Esophagus mucosa (tissue), 1 donor: ENCODE measurements around the gene HNRNPA1. TPM values are rescaled to one million over a fixed set of nuclear protein-coding genes. Genes with fewer than 3 reads are reported as not detected.
"Not testable (repeated sequence)": the region's sequence is repeated elsewhere in the genome, so short reads cannot be mapped to it uniquely, and the experiment has no call there.

Experiments
- ATAC-seq: fragments of 200-7000 bp; cut with Tn5 transposase; one replicate; pipeline ENCODE4 v1.9.1; 2020
- total RNA-seq: library from RNA; stranded (reverse); gene quantifications from one replicate; pipeline ENCODE4 v1.2.4, GENCODE V29; 2023
- donor health status: DM: yes; HTN: yes; CAD: no.

Gene HNRNPA1
- total RNA-seq = 687 TPM

DNA sequence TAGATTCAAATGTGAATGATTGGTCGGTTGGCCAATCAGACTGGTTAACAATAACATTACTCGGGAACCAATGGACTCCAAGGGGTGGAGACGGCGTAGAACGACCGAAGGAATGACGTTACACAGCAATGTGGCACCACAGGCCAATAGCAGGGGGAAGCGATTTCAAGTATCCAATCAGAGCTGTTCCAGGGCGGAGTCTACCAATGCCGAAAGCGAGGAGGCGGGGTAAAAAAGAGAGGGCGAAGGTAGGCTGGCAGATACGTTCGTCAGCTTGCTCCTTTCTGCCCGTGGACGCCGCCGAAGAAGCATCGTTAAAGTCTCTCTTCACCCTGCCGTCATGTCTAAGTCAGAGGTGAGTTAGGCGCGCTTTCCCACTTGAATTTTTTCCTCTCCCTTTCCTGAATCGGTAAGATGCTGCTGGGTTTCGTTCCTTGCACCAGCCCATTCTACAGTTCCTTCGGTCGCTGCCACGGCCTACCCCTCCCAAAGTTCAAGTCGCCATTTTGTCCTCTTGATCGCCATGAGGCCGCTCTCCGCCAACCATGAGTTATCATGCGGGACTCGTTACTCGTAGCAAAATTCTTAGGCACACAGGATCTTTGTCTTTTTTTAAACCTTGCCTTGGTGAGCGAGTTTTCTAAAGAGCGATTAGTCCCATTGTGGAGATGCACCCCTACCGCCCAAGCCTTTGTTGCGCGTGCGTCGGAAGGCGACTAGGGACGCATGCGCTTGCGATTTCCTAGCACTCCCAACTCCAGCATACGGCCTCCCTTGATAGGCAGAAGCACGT lies at the start of gene HNRNPA1:
TSS of gene HNRNPA1 (plus strand) at position 259 of the 793 bp plus-strand sequence. CDS start at position 341, 82 bp downstream.
- peak; percentile 96 for ATAC-seq

DNA sequence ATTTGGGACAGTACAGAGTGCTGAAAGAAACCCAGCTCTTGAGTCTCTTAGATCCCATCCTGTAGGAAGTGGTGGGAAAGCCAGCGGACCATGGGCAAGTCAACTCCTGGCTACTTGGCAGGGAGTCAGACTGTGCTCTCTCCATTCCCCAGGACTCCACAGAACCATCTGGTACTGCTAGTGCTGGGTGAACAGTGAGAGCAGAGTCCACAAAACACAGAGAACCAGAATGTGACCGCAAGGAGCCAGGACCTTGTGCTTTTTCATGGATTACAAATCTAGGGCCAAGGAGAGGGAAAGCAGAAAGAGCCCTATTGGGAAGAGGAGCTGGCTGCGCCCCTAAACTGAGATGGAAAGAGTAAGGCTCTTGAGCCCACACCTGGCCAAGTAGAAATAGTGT lies 49.3 kb upstream of the HNRNPA1 start:
- ATAC-seq = not testable (repeated sequence)

DNA sequence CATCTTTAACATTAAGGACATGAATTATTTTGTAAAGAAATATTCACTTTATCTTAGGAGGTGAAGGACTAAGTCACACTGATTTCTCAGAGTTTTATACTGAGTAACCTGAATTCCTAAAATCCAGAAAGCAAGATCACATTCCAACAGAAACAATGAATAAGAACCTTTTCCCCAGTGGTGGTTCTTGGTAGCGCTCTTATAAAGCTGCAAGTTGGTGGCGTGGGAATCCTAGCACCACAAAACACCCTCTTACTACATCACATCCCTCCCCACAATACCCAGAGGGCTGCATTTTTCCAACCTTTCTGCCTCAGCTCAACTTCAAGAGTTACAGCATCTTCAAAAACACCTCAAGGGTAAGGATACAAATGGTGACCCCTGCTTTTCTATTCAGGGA lies 47.7 kb upstream of the HNRNPA1 start:
- ATAC-seq = no peak

DNA sequence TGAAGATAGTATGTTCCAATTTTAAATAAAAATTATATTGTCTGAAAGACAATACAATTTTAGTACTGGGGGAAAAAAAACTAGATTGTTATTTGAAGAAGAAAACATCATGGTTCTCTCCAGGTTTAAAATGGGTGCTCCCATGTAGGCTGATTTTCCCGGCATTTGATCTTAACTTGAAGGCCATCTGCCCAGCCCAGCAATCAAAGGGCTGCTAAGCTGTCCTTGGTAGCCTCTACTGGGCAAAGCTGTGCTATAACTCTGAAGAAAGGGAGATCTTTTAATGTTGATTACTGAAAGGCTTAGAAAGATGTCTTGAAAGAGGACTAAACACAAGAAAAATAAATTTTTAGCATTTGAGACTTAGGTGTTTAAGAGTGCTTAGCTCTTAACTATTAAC lies 42.0 kb upstream of the HNRNPA1 start:
- no peak for ATAC-seq

DNA sequence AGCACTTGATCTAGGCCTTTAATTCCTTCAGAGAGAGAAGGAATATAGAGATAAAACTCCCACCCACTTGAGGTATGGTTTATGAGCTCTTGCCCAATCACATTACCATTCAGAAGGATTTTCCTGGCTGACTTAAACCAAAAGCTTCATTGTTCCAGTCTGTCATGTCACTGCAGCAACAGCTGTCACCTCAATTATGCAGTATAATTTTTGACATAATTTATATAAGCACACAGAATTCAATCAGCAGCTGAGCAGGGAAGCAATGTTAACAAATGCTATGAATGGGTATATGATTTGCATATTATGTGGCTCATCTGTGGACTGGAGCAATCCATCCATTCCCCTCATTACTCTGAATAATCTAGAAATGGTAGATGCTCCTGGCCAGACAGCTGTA lies 40.9 kb upstream of the HNRNPA1 start:
- no peak for ATAC-seq

DNA sequence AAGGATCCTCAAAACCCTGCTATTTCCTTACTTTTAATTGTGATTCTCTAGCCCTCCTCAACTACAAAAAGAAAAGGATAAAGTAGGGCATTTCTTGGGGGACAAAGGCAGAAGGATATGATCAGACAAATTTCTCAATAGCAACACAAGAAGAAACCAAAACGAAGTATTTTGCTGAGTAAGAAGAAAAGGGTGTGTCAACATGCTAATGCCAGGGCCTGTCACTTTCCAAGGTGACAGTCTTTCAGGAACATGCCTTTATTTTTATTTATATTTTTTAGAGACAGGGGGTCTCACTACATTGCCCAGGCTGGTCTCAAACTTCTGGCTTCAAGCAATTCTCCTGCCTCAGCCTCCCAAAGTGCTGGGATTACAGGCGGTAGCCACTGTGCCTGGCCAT lies 40.4 kb upstream of the HNRNPA1 start:
- ATAC-seq = no peak

DNA sequence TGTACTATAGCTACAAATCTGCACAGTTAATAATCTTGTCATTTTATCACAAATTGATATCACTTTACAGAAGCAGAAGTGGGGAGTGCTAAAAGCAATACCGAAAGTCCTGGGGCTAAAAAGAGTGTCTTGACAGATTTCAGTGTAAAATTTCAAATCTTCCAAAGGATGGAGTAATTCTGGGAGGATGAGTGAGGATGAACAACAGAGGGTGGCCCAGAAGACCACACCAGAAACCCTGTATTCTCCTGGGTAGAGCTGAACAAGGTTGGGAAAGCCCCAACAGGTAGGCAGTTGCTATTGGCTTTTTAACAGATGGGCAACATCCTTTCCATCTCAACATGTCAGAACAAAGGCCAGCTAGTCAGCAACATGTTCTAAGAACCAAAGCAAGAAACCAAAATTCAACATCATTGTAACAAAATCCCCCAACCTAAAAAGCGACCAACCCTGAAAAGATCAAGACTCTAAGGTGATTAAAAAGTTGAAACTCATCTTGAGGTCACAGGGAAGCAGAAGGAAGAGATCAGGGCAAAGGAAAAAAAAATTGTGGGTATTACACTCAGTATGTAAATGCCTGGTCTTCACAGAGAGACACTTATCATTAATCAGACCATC lies 39.4 kb upstream of the HNRNPA1 start:
- ATAC-seq = peak; percentile 36

DNA sequence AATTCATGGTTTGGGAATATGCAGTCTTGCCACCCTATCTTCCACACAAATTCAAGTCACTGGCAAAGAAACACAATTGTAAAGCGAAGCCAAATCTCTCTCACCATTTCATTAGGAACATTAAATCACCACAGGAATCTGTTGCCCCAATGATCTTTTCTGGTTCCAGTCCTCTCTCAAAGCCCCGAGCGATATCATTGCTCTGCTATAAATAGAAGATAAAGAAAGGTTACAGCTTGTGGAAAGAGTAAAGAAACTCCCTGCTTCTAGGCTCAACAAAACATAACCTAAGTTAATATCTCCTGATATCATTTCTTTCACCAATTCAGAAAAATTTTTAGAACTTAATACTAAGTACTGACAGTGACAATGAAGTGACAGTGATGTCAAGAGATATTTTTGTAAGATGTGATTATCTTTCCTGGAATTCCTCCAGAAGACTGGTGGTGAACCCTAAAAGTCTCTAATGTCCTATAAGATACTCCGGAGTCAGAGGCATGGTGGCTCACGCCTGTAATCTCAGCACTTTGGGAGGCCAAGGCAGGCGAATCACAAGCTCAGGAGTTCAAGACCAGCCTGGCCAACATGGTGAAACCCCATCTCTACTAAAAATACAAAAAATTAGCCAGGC lies 34.4 kb upstream of the HNRNPA1 start:
- no peak for ATAC-seq

DNA sequence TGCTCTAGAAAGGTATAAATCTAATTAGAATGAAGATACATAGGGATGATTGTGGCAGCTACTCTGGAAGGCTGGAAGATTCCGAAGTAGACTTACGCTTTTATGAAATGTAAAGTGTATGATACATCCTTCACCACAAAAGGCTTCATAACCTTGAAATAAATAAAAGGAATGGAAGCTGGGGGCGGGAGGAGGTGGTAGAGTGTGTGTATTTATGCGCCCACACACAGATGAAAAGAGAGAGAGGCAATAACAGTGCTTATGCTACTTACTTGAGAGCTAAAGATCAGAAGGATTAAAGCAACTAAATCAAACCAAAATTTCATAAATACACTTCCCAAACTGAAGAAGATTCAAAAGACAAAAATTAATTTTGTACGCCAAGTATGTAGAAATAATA lies 31.0 kb upstream of the HNRNPA1 start:
- ATAC-seq = no peak

DNA sequence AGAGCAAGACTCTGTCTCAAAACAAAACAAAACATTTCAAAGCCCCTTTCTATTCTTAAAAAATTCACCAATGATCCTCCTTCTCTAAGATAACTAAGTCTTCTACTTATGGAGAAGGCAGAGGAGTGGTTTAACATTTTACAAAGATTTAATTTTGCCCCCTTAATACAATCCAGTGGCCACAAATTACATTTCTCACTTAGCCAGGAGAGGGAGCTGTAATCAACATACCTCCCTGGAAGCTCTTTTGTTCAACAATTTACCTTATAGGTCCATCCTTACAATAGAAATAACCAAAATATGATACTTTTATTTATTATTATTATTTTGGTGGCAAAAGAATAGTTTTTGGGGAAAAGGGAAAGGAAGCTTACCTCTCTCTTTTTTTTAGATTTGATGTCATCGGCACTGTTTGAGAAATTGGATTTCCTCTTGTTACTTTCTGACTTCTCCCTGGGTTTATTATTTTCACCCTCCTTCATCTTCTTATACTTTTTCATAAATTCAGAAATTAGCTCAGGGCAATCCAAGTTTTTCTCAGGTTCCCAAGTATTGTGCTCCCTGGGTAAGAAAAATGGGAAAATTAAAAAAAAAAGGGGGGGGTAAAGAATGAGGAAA lies 28.8 kb upstream of the HNRNPA1 start:
- ATAC-seq = no peak

DNA sequence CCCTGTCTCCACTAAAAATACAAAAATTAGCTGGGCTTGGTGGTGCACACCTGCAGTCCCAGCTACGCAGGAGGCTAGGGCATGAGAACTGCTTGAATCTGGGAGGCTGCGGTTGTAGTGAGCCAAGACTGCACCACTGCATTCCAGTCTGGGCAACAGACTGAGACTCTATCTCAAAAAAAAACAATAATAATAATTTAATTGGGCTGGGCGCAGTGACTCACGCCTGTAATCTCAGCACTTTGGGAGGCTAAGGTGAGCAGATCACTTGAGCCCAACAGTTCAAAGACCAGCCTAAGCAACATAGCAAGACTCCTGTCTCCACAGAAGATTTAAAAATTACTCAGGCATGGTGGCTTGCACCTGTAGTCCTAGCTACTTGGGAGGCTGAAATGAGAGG lies 27.3 kb upstream of the HNRNPA1 start:
- no peak for ATAC-seq

DNA sequence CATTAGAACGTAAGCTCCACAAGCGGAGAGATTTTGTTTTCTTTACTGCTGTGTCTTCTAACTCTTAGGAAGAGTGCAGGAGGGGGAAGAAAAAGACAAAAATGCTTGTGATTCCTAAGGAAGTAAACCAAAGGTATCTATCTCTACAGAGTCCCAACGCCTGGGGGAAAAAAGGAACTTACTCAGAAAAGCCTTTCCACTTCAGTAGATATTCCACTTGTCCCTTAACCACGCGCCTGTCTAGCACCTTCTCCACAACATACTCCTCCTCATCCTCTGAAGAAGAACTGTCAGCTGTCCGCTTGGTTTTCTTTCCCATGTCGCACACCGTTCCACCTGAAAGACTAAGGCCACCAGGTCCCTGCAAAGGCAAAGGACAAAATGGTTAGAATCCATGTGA lies 23.2 kb upstream of the HNRNPA1 start:
- ATAC-seq = no peak

DNA sequence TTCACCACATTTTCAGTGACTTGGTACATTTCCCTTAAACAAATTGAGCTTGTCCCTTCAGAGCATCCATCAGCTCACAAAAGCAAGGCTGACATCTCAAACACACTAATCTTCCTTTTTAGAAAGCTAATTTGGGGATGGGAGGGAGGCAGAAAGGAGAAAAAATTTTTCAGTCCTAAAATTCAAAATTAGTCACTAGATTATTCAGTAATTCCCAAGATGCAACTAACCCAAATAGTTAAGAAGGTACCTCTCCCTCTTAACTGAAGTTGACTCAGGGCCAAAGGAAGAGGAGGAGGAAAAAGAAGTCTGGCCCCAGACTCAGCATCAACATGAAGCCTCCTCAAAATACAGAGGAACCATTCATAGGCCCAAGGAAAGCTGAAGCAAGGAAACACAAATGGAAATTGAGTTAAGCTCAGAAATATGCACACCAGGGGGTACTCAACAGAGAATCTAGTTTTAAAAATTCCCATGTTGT lies 22.3 kb upstream of the HNRNPA1 start:
- no peak for ATAC-seq

DNA sequence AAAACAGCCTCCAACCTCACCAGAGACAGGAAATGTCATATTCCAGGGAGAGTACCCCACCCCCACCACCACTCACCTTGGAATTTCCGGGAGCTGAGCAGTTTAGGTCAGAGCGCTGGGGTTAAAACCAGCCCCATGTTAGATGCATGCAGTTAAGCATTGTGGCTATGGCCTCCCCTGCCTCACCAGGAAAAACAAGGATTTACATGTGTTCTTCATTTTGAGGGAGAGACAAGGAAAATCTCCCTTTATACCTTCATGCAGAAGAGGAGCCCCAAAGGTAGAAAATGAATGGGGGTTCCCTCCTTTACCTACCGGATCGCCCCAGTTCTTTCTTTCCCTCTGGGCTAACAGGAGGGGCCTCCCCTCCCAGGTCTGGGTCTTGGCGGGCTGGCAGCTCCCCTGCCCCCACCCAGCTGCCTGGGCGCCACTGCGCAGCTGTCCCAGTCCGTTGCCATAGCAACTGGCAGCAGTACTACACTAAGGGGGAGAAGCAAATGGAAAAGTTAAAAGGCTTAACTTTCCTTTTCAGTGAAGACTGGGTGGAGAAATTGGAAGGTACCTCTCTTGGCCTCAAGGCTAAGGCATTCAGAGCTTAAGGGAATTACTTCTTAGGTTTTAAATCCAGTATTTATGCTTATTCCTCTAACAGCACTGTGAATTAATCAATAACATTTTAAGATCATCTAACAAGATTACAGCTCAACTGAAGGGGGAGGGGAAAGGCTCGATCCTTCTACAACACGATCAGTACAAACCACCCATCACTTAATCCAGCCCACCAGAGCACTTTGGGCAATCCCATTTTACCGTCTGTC lies 21.1 kb upstream of the HNRNPA1 start:
- ATAC-seq = peak; percentile 70

DNA sequence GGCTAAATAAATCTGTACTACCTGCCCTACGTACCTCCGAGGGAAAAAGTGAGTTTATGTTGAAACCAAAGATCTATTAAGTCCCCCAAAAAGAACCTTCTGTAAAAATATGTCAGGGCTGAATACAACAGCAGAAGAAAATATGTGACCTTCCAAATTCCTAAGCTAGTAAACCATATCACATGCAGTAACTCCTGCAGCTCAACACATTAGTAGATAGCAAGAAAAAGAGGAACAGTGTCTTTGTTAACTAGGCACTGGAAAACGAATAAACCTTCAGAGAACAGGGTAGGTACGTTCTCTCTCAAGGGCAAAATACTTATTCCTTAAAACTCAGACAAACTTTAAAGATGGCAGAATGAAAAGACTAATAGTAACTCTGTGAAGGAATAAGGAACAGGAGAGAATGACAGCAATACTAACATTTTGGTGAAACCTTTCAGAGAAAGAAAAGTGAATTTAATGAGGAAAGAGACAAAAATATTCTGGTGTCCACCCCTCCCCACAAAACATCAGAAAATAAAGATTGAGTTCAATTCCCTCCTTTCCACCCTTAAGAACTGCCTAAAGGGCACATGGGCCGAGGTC lies 18.6 kb upstream of the HNRNPA1 start:
- ATAC-seq = no peak

DNA sequence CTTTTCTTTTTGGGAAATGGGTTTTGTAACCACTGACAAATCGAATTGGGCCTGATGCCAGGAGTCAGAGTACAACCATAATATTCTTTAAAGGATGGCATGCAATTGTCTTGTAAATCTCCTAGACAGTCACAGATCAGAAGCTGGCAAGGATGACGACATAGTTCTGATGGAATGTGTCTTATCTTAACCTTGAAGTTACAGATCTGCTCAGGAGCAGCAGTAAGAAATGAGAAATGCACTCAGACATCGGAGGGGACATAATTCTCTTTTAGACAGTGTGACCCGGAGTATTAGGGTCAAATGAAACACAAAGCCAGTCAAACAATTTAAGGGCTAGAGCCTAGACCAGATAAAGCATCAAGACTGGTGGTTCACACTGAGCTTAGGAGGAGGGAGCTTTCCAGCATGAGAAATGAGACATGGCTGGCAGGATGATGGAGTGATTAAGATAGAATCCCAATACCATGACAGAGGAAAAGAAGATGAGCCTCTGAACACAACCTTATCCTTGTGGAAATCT lies 18.1 kb upstream of the HNRNPA1 start:
- no peak for ATAC-seq

DNA sequence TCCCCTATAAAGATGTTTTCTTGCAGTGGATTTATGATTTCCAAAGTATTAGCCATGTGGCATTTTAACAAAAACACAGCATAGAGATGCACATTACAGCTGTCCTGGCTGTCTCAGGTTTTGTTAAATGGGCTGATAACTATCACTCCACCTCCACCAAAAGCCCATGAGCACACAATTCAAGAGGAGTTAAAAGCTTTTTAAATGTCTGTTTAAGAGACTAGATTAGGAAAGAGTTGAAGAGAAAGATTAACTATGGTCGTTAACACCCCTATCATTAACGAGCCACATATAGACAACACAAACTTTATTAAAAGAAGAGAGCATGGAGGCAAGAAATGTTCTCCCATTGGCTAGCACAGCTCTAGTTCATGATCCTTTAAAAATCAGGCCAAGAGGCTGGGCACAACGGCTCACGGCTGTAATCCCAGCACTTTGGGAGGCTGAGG lies 15.1 kb upstream of the HNRNPA1 start:
- no peak for ATAC-seq

DNA sequence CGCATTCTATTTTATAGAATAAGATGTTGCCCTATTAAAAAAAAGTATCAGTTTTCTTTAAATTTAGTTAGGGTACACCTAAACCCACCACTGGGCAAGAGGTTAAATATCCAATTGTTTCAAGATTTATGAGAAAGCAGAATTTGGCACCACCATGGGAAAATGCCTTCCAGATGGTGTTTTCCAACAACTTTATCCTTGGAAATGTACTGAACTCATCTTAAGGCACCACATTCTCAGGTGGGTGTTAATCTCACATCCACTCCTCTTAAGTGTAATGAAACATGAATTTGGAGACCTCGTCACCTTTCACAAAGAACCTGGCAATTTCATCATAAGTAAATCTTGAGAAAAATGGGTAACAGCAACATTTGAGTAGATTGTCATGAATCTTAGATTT lies 13.7 kb upstream of the HNRNPA1 start:
- ATAC-seq = no peak

DNA sequence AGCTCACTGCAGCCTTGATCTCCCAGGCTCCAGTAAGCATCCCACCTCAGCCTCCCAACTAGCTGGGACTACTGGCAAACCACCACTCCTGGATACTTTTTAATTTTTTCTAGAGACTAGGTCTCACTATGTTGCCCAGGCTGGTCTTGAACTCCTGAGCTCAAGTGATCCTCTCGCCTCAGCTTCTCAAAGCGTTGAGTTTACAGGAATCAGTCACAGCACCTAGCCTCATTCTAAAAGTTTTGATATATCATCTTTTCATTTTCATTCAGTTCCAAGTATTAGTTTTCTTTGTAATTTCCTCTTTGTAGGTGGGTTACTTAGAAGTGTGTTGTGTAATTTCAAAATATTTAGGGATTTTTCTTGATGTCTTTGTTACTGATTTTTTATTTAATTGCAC lies 10.2 kb upstream of the HNRNPA1 start:
- no peak for ATAC-seq

DNA sequence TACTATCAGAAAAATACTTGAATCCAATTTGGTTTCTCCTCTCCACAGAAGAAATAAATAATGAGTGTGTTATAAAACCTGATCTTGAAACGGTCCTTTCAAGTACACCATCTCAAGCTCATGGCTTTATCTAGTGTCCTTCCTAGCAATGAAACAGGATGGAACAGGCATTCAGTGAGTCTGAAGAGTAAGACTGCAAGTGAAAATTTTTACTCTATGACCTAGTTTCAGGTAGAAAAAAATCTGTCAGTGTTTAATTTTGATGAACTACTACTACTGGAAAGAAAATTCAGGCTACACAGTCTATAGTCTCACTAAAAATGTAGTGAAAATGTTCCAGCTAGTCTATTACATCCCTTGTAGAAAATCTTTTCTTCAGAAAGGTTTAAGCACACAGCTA lies 8.3 kb upstream of the HNRNPA1 start:
- no peak for ATAC-seq

DNA sequence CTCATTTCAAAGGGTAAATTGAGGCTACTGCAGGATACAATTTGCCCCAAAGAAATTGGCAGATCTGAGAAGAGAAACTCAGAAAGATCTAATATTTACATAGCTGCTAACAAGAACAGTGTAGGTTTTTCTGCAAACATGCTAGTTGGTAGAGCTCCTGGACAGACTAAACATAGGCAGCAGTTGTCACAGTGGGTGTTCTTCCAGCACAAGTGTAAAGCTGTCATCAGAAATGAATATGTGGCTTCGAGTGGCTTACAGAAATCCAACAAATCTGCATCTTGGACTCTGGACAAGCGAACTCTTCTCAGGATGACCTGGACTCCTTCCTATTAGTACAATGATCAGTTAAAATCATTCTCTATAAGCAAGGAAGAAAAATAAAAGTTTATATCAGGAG lies 6.5 kb upstream of the HNRNPA1 start:
- ATAC-seq = no peak

DNA sequence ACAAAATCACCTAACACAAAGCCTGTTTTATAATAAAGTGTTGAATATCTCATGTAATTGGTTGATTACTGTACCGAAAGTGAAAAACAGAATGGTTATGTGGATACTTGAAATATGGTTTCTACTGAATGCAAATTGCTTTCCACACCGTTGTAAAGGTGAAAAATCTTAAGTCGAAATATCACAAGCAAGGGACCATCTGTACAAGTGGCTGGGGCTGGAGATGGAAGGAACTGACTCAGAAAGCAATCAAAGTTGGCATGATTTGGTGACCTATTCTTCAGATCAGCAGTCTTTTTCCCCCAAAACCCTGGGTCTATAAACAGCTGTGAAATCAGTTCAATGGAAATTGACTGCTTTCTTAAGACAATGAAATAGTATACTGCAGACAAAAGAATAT lies 4.2 kb upstream of the HNRNPA1 start:
- no peak for ATAC-seq
